ENCODE measurements around the gene PRICKLE4.

GRCh38 chr6:41785254-41785653 is 4.7 kb downstream of the PRICKLE4 start:
- TF ChIP-seq CTCF (IDR thresholded peaks at IDR 0.05) (no peak), EP300 (IDR thresholded peaks at IDR 0.05) (no peak)

Data from tibial nerve (tissue), 4 donors.